Left cardiac atrium (tissue), 4 donors: ENCODE data around the gene USB1. TPM values are rescaled to one million over a fixed set of nuclear protein-coding genes. Genes with fewer than 3 reads are reported as not detected.

Source experiments
- ATAC-seq, 2 donors: fragments of 200-7000 bp; cut with Tn5 transposase; one replicate each; pipeline ENCODE4 v1.9.1; 2020; ENCODE audit warnings: mild to moderate bottlenecking in 2 of 2, moderate library complexity in 2 of 2
- DNase-seq: peaks from one replicate; pipeline ENCODE4 v3.0.0-alpha.2; 2020
- intact Hi-C, 2 donors: fragments of 100-400 bp; cut with DNase I; formaldehyde crosslinking; loops; one replicate each; pipeline versions ENCODE4 v1.14.1 to v1.15.1; 2022 to 2023
- total RNA-seq, 2 donors: library from RNA; stranded (reverse); fragmentation: NEBNext Ultra II Directional; extraction: Animal tissue kit (Norgen Biotek cat#: 25700); gene quantifications; one replicate each; pipeline ENCODE4 v1.2.1, GENCODE V29; 2021
- donor health status: DM: no; HTN: yes; CAD: no.
- donor health status: DM: no; HTN: yes; CAD: no; lungs with severe emphysema.
- donor health status: DM: yes; HTN: yes; CAD: no.
- donor health status: Dilated cardiomyopathy.

Gene USB1
- total RNA-seq, 2 donors from 2014 or later = 32.3 to 37.7 TPM

GRCh38 chr16:58009856-58010416 is 8.7 kb downstream of the USB1 start:
- peak; percentile 14 for DNase-seq
- peak; percentile 61 to 72 for ATAC-seq
- intact Hi-C loops = no loop called here

GRCh38 chr16:58010886-58011285 is 9.7 kb downstream of the USB1 start:
- intact Hi-C loops = no loop called here
- DNase-seq (peak; percentile 3), ATAC-seq (no peak)

- ATAC-seq = no peak
- no peak for DNase-seq
- intact Hi-C loops = no loop called here
Measured at GRCh38 chr16:58011652-58012051, 10.4 kb downstream of the USB1 start.

- ATAC-seq (peak in 1 of 2 donors; percentile 53), DNase-seq (peak; percentile 9)
- intact Hi-C loops = no loop called here
Measured at GRCh38 chr16:58012481-58012880, 11.3 kb downstream of the USB1 start.

- ATAC-seq = no peak
- DNase-seq = no peak
- intact Hi-C loops = no loop called here
Measured at GRCh38 chr16:58013201-58013956, 12.2 kb downstream of the USB1 start.

GRCh38 chr16:58016840-58017446 is 15.7 kb downstream of the USB1 start:
- intact Hi-C loops = no loop called here
- ATAC-seq (no peak), DNase-seq (no peak)

GRCh38 chr16:58018803-58019202 is 17.6 kb downstream of the USB1 start:
- intact Hi-C loops = no loop called here
- DNase-seq (peak; percentile 4), ATAC-seq (no peak)

- DNase-seq (peak; percentile 6), ATAC-seq (no peak)
- intact Hi-C loops = loop anchor here (2.0 kb wide), 1 partner anchor 101 kb away; no protein-coding TSS in a partner anchor
Measured at GRCh38 chr16:58019866-58020538, 18.8 kb downstream of the USB1 start.

- intact Hi-C loops = loop anchor here (2.0 kb wide), 1 partner anchor 100 kb away; no protein-coding TSS in a partner anchor
- ATAC-seq (no peak), DNase-seq (peak; percentile 59)
Measured at GRCh38 chr16:58020628-58021521, 19.7 kb downstream of the USB1 start.

- ATAC-seq (no peak), DNase-seq (peak; percentile 17)
- intact Hi-C loops = loop anchor here (2.0 kb wide), 1 partner anchor 99 kb away; no protein-coding TSS in a partner anchor
Measured at GRCh38 chr16:58021661-58022551, 20.7 kb downstream of the USB1 start.

- ATAC-seq (peak; percentile 38 to 47), DNase-seq (peak; percentile 87)
- intact Hi-C loops = no loop called here
Measured at GRCh38 chr16:58022601-58023371, 21.6 kb downstream of the USB1 start.

GRCh38 chr16:58024486-58025350 is 23.5 kb downstream of the USB1 start:
- DNase-seq = peak; percentile 47
- peak; percentile 1 to 4 for ATAC-seq
- intact Hi-C loops = no loop called here

GRCh38 chr16:58025351-58026138 is 24.3 kb downstream of the USB1 start, which contains the start of gene MMP15:
TSS of gene MMP15 (plus strand) at chr16:58025754. CDS start at chr16:58026351, 597 bp downstream.
- peak; percentile 80 for DNase-seq
- peak; percentile 70 to 74 for ATAC-seq
- intact Hi-C loops = no loop called here

- intact Hi-C loops = no loop called here
- DNase-seq (peak; percentile 59), ATAC-seq (peak; percentile 36 to 49)
Measured at GRCh38 chr16:58026139-58026704, 25.0 kb downstream of the USB1 start.

GRCh38 chr16:58026705-58027160 is 25.5 kb downstream of the USB1 start:
- no peak for DNase-seq
- intact Hi-C loops = no loop called here

More at GRCh38 chr16:58026705-58027160, 25.5 kb downstream of the USB1 start:
- ATAC-seq = peak; percentile 0 to 1
